Adipose tissue (tissue), 3 donors: ENCODE measurements around the gene HSPG2. TPM values are rescaled to one million over a fixed set of nuclear protein-coding genes. Genes with fewer than 3 reads are reported as not detected.

Experiments
- H3K27ac ChIP-seq: one replicate; pipeline ENCODE4 v1.5.1; 2013; ENCODE audit warnings: low read depth, low read length
- WGBS, 3 donors: extraction: QIAGEN DNeasy Blood & Tissue Kit; methylation state at CpG; one replicate each; pipeline ENCODE4 v1.1.7; 2013; 5-methylcytosine and 5-hydroxymethylcytosine counted together
- polyA plus RNA-seq, 3 donors: library from polyadenylated mRNA; stranded (reverse); fragments of 200-250 nt; gene quantifications; one replicate each; pipeline ENCODE4 v1.2.3, GENCODE V29; 2013
- donor health status: healthy with polysubstance abuse.
- donor health status: Bipolar disorder and iron deficiency.
- donor health status: healthy.

HSPG2 gene
- polyA plus RNA-seq, 3 donors = 34.7 to 225 (median 214) TPM

DNA sequence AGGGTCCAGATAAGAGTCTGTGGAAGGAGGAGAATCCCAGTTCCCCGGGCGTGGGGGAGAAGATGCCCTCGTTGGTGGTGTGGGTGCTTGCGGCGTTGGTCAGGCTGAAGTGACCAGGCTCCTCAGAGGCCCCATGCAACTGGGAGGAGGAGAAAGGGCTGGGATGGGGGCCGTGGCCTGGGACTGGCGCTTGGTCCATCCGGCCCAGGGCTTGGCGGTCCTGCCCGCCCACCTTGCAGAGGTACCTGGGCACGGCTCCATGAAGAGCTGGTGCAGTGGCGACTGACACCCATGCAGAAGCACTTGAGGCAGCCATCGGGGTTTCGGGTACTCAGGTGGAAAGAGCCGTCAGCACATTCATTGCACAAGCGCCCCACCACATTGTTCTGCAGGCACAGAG lies 60.8 kb downstream of the HSPG2 start:
- WGBS, 3 donors = 87 to 94% (median 93%) methylated on average over 16 of the region's 16 CpGs
- no peak overlapping the region for H3K27ac ChIP-seq

DNA sequence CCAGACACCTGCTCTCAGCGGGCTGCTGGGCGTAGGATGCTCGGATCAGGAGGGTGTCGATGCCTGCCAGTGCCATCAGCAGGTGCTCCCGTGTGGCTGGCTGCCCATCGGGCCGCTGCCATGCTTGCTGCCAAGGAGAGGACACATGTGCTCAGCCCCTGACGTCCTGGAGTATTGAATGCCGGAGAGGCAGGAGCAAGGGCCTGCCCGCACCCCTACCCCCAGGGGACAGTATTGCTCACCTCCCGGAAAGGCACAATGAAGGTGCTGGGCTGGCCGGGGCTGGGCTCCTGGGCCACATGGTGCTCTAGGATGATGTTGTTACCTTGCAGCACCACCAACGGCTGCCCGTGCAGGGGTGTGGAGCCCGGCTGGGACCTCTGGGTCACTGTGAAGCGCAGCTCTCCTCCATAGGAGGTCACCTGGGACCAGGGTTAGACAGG lies 61.5 kb downstream of the HSPG2 start:
- WGBS, 3 donors = 84 to 90% (median 86%) methylated on average over 16 of the region's 16 CpGs
- no peak overlapping the region for H3K27ac ChIP-seq

GRCh38 chr1:21874778-21875547 lies 62.1 kb downstream of the HSPG2 start:
- WGBS, 3 donors = 80 to 85% (median 84%) methylated on average over 24 of the region's 24 CpGs
- H3K27ac ChIP-seq = no peak overlapping the region

DNA sequence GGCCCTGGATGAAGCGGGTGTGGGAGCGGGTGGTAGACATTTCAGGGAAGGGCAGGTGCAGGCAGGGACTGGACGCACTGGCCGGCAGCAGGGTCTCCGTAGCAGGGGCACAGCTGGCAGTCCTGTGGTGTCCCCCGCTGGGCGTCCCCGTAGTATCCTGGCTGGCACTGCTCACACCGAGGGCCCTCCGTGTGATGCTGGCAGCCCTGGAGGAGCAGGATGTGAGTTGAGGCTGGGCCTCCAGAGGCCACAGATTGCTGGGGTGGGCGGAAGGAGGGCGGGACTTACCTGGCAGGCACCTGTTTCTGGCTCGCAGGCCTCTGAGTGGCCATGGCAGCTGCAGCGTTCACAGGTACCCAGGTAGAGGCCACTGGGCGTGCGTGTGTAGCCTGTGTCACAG lies 62.8 kb downstream of the HSPG2 start:
- no peak overlapping the region for H3K27ac ChIP-seq
- 78 to 87% (median 83%) methylated on average over 16 of the region's 16 CpGs for WGBS, 3 donors

DNA sequence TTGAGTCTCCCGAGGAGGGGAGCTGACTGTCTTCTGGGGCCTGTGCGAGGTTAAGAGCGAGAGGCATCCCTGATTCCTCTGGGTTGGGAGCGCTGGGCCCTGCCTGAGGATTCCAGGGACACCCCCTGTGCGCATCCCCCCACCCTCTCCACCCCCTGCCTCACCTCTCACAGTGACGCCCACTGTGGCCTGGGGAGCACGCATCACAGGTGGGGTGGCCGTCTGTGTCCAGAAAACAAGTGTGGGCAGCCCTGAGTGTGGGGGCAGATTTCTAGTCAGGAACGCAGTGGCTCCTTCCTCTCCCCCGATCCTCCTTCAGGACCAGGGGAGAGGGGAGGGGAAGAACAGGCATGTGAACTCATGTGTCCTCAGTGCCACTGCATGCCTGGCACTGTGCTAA lies 63.3 kb downstream of the HSPG2 start:
- 92% methylated on average over 8 to 10 of the region's 10 CpGs for WGBS, 3 donors
- no peak overlapping the region for H3K27ac ChIP-seq

GRCh38 chr1:21873174-21873573 lies 63.9 kb downstream of the HSPG2 start:
- H3K27ac ChIP-seq = no peak overlapping the region

DNA sequence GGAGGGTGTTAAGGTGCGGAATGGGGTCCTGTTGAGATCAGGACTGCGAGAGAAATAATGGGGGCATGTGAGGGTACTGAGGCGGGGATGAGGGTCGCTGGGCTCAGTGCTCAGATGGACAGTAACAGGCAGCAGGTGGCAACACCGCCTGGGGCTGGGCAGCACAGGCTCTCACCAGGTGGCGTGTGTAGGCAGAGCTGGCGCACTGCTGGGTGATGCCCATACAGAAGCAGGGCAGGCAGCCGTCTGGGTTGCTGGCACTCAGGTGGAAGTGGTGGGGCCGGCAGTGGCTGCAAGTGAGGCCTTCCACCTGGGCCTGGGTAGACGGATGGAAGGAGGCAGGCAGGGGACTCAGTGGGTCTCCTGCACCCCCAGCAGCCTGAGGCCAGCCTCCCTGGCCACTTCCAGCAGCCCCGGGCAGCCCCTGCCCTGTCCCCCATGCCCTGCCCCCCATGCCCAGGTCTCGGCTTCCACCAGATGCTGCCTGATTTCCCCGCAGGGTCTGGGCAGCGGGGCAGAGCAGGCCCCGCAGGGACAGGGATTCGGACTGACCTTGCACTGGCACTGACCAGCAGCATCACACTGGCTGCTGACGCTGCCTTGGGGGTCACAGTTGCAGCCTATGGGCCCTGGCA lies 64.5 kb downstream of the HSPG2 start:
- 89 to 90% (median 90%) methylated on average over 14 to 17 of the region's 17 CpGs for WGBS, 3 donors
- no peak overlapping the region for H3K27ac ChIP-seq

More at GRCh38 chr1:21873174-21873573, 63.9 kb downstream of the HSPG2 start:
- WGBS, 3 donors = 87 to 92% (median 88%) methylated on average over 8 of the region's 8 CpGs

GRCh38 chr1:21871943-21872342 lies 65.2 kb downstream of the HSPG2 start:
- no peak overlapping the region for H3K27ac ChIP-seq
- 76 to 90% (median 84%) methylated on average over 13 of the region's 13 CpGs for WGBS, 3 donors

DNA sequence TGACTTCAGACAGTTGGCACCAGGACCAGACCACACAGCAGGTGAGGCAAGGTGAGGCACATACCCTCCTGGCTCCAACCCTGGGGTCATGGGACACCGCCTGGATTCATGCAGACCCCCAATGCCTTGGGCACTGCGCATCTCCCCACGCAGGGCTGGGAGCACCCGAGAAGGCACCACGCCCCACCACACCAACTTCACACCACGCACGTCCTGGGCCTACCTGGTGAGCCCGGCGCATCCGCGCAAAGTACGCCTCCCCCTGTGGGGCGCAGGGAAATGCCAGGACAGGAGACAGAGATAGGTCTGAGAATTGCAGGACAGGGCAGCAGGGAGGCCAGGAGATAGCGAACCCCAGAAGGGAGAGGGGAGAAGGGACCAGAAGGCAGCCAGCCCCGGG lies 66.5 kb downstream of the HSPG2 start:
- no peak overlapping the region for H3K27ac ChIP-seq
- 93 to 96% (median 96%) methylated on average over 15 of the region's 15 CpGs for WGBS, 3 donors

DNA sequence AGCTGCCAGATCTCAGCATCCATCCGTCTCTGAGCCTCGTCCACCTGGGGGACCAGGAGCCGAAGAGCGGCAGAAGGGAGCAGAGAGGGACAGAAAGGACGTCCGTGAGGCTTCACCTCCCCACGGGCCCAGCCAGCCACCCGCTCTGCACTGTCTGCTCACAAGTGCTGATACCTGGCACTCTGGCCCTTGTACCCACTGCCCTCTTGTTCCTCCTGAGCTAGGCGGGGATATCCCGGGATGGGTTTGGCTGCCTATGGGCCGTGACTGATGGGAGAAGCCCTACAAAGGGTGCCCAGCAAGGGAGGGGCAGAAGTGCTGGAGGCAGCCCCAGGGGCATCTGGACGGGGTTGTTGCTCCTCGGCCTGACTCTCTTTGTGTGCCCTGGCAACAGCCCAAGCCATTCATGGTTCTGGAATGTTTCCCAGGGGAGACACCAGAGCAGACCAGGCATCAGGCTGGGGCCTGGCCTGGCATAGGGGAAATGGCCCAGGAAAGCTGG lies 67.4 kb downstream of the HSPG2 start:
- no peak overlapping the region for H3K27ac ChIP-seq
- 61 to 71% (median 67%) methylated on average over 10 to 13 of the region's 13 CpGs for WGBS, 3 donors

- H3K27ac ChIP-seq = no peak overlapping the region
- WGBS, 3 donors = 74 to 84% (median 77%) methylated on average over 10 to 12 of the region's 12 CpGs
Measured at GRCh38 chr1:21868941-21869454, 68.1 kb downstream of the HSPG2 start.

GRCh38 chr1:21868482-21868881 lies 68.6 kb downstream of the HSPG2 start:
- WGBS, 3 donors = 78 to 94% (median 92%) methylated on average over 7 of the region's 7 CpGs
- H3K27ac ChIP-seq = no peak overlapping the region

- 80 to 90% (median 85%) methylated on average over 5 of the region's 5 CpGs for WGBS, 3 donors
- no peak overlapping the region for H3K27ac ChIP-seq
Measured at GRCh38 chr1:21867451-21867996, 69.6 kb downstream of the HSPG2 start.

- H3K27ac ChIP-seq = no peak overlapping the region
- WGBS, 3 donors = 13 to 60% (median 60%) methylated on average over 1 of the region's 1 CpG
Measured at GRCh38 chr1:21866707-21867043, 70.4 kb downstream of the HSPG2 start.

- no peak overlapping the region for H3K27ac ChIP-seq
- WGBS, 3 donors = 60 to 72% (median 63%) methylated on average over 11 of the region's 11 CpGs
Measured at GRCh38 chr1:21865943-21866706, 71.0 kb downstream of the HSPG2 start.

- H3K27ac ChIP-seq = no peak overlapping the region
- 85 to 91% (median 90%) methylated on average over 7 of the region's 7 CpGs for WGBS, 3 donors
Measured at GRCh38 chr1:21865609-21865942, 71.5 kb downstream of the HSPG2 start.

GRCh38 chr1:21864730-21865129 lies 72.4 kb downstream of the HSPG2 start:
- WGBS, 3 donors = 89 to 96% (median 94%) methylated on average over 27 of the region's 27 CpGs
- H3K27ac ChIP-seq = no peak overlapping the region

GRCh38 chr1:21863981-21864380 lies 73.1 kb downstream of the HSPG2 start:
- WGBS, 3 donors = 85 to 93% (median 88%) methylated on average over 10 to 12 of the region's 12 CpGs

More at GRCh38 chr1:21863981-21864380, 73.1 kb downstream of the HSPG2 start:
- H3K27ac ChIP-seq = no peak overlapping the region
